ENCODE measurements around the gene GNB1L.

- no peak for TF ChIP-seq EZH2phosphoT487 (IDR thresholded peaks at IDR 0.05; ENCODE audit: insufficient read depth, low read depth)
- TF ChIP-seq EZH2 (IDR thresholded peaks at IDR 0.05; ENCODE audit: insufficient read depth, poor library complexity, severe bottlenecking), result no peak
Measured at GRCh38 chr22:19843107-19843856, 11.4 kb downstream of the GNB1L start.

All from GM23248 (cell line).